ENCODE data around the gene GALR2. TPM values are rescaled to one million over a fixed set of nuclear protein-coding genes. Genes with fewer than 3 reads are reported as not detected.

GALR2 gene
- polyA plus RNA-seq, 2 of the 4 experiments (the other 2 are of a cell fraction) = 0.32 to 0.44 TPM

- CTCF ChIA-PET = interaction anchor here (0.6 to 2.3 kb wide), 6 partner anchors 12 to 312 kb away, joined by 3 to 8 read pairs (median 3); partner anchors contain the start of gene GALR2
- DNase-seq (ENCODE audit: low read depth in 1 of 2, low spot score in 1 of 2) = no peak
- no peak for FAIRE-seq
- WGBS (ENCODE audit: missing lambda C conversion rate) = 90% methylated on average over 9 of the region's 9 CpGs
- POLR2A ChIA-PET = no interaction called here
- Histone ChIP-seq H3K4me2 (no peak overlapping the region), H3K27ac (no peak overlapping the region), H3K4me3 (no peak overlapping the region), H3K4me1 (no peaks in the 10 kb centered on the region), H3K9me3 (no peaks in the 10 kb centered on the region)
- TF ChIP-seq ESRRA (IDR thresholded peaks at IDR 0.05; ENCODE audit: borderline replicate concordance, low read length) (no peak), E2F6 (IDR thresholded peaks at IDR 0.05; ENCODE audit: borderline replicate concordance, low read depth) (no peak), RNF2 (IDR thresholded peaks at IDR 0.05; ENCODE audit: borderline replicate concordance, low read depth) (no peak), EP300 (IDR thresholded peaks at IDR 0.05) (no peak), RARB (CRISPR knock-in tag; IDR thresholded peaks at IDR 0.05) (no peak), HOXB5 (CRISPR knock-in tag; IDR thresholded peaks at IDR 0.05) (no peak), PHF8 (IDR thresholded peaks at IDR 0.05; ENCODE audit: borderline replicate concordance, low read depth) (no peak), SREBF2 (IDR thresholded peaks at IDR 0.05) (no peak), NR3C1 (IDR thresholded peaks at IDR 0.05) (no peak), NFE2L2 (conservative IDR thresholded peaks at IDR 0.05; ENCODE audit: low read length) (no peak), FOSB (CRISPR knock-in tag; IDR thresholded peaks at IDR 0.05) (no peak), HES2 (IDR thresholded peaks at IDR 0.05) (no peak), REST (IDR thresholded peaks at IDR 0.05) (no peak)
- ATAC-seq = no peak
These were observed 11.8 kb downstream of the GALR2 start for GRCh38 chr17:76086384-76086783.

GRCh38 chr17:76087531-76087930 lies 12.9 kb downstream of the GALR2 start:
- FAIRE-seq = no peak
- no peaks in the 10 kb centered on the region for H3K9me3 ChIP-seq
- H3K4me2 ChIP-seq = no peak overlapping the region
- no peak overlapping the region for H3K27ac ChIP-seq
- ATAC-seq = no peak; a peak in 1 of 6 replicates
- 91% methylated on average over 11 of the region's 11 CpGs for WGBS (ENCODE audit: missing lambda C conversion rate)
- ChIA-PET POLR2A (no interaction called here), CTCF (interaction anchor here (1.1 to 2.3 kb wide), 3 partner anchors 57 to 192 kb away, joined by 3 to 8 read pairs (median 3); no protein-coding TSS in a partner anchor)
- H3K4me1 ChIP-seq = no peaks in the 10 kb centered on the region
- TF ChIP-seq RARB (CRISPR knock-in tag; IDR thresholded peaks at IDR 0.05) (no peak), BHLHE40 (IDR thresholded peaks at IDR 0.05; ENCODE audit: low read depth, low read length) (no peak), SREBF2 (IDR thresholded peaks at IDR 0.05) (no peak), E2F6 (IDR thresholded peaks at IDR 0.05; ENCODE audit: borderline replicate concordance, low read depth) (no peak), ZSCAN20 (CRISPR knock-in tag; IDR thresholded peaks at IDR 0.05) (no peak), HES2 (IDR thresholded peaks at IDR 0.05) (no peak), CBX2 (IDR thresholded peaks at IDR 0.05; ENCODE audit: borderline replicate concordance, low read depth) (no peak), HOXB13 (CRISPR knock-in tag; IDR thresholded peaks at IDR 0.05; ENCODE audit: low read depth) (no peak), SMC3 (IDR thresholded peaks at IDR 0.05) (no peak), CEBPB (IDR thresholded peaks at IDR 0.05) (no peak), BCL3 (IDR thresholded peaks at IDR 0.05) (no peak), CBX8 (IDR thresholded peaks at IDR 0.05) (no peak), CHD2 (IDR thresholded peaks at IDR 0.05; ENCODE audit: low read length, partially characterized antibody) (no peak), RAD21 (conservative IDR thresholded peaks at IDR 0.05 in 1 of 2, IDR thresholded peaks at IDR 0.05 in 1 of 2) (no peak), HDAC2 (IDR thresholded peaks at IDR 0.05) (no peak)
- H3K4me3 ChIP-seq = no peak overlapping the region
- no peak for DNase-seq (ENCODE audit: low read depth in 1 of 2, low spot score in 1 of 2)

Measured in A549 (cell line).